SK-N-SH treated with all-trans-retinoic acid at 6 μM for 48 hours (cell line): ENCODE measurements around the gene LRRC53.

Source experiments
- PATZ1 ChIP-seq: fragments of 250-450 bp; sonication (Bioruptor Pico); IDR thresholded peaks from 2 replicates; pipeline ENCODE4 v1.8.0; 2020; ENCODE audit warnings: mild to moderate bottlenecking, moderate library complexity, borderline replicate concordance
- TOX ChIP-seq: fragments of 250-450 bp; sonication (Bioruptor Pico); IDR thresholded peaks from 2 replicates; pipeline ENCODE4 v1.8.0; 2021; ENCODE audit warnings: mild to moderate bottlenecking, moderate library complexity, borderline replicate concordance
- ZFP3 ChIP-seq: fragments of 250-450 bp; sonication (Bioruptor Pico); IDR thresholded peaks from 2 replicates; pipeline ENCODE4 v1.5.0; 2020; ENCODE audit warnings: mild to moderate bottlenecking, moderate library complexity
- ZNF565 ChIP-seq: fragments of 450-650 bp; formaldehyde crosslinking; conservative IDR thresholded peaks from 2 replicates; pipeline ENCODE4 v1.5.0; 2020; ENCODE audit warnings: low read depth, mild to moderate bottlenecking, moderate library complexity

GRCh38 chr1:74455390-74455789 lies 57.0 kb downstream of the LRRC53 start:
- TF ChIP-seq ZNF565 (no peak), TOX (CRISPR knock-in tag) (no peak), ZFP3 (CRISPR knock-in tag) (no peak), PATZ1 (CRISPR knock-in tag) (no peak)
